HepG2 (cell line): ENCODE measurements around the gene CBL. TPM values are rescaled to one million over a fixed set of nuclear protein-coding genes. Genes with fewer than 3 reads are reported as not detected.
A peak's percentile ranks its signal among the peaks of the same experiment; 100 is the strongest.

Experiments used
- HOXA3 ChIP-seq: sonication (generic); formaldehyde crosslinking; IDR thresholded peaks from 2 replicates; pipeline ENCODE4 v1.5.0; 2020; ENCODE audit warnings: missing genetic modification reagents
- SNAPC4 ChIP-seq: sonication (generic); formaldehyde crosslinking; IDR thresholded peaks from 2 replicates; pipeline ENCODE4 v1.4.0; 2020; ENCODE audit warnings: mild to moderate bottlenecking, missing genetic modification reagents
- ZFP37 ChIP-seq: sonication (generic); formaldehyde crosslinking; IDR thresholded peaks from 2 replicates; pipeline ENCODE4 v1.4.0; 2020; ENCODE audit warnings: missing genetic modification reagents, borderline replicate concordance
- ZMYM3 ChIP-seq: sonication (generic); formaldehyde crosslinking; IDR thresholded peaks from 2 replicates; pipeline ENCODE4 v1.5.1; 2020; ENCODE audit warnings: mild to moderate bottlenecking, missing genetic modification reagents
- ZNF746 ChIP-seq: sonication (generic); formaldehyde crosslinking; IDR thresholded peaks from 2 replicates; pipeline ENCODE4 v1.8.0; 2022; ENCODE audit warnings: mild to moderate bottlenecking, missing genetic modification reagents
- polyA plus RNA-seq, 8 experiments: library from polyadenylated mRNA; depleted of rRNA in 3 of 8; stranded (reverse) in 7 of 8; unstranded in 1 of 8; fragments of >200 nt; fragmentation: Illumina TruSeq in 4 of 8; extraction: Trizol in 4 of 8; gene quantifications; 2 replicates each; pipeline versions ENCODE4 v1.2.1 to v1.2.3, GENCODE V29; 2011 to 2016; ENCODE audit warnings: low read depth in 4 of 8, missing spikeins in 1 of 8, mixed read lengths in 1 of 8; ENCODE audit not compliant: insufficient read depth in 1 of 8
- total RNA-seq, 5 experiments: library from RNA; depleted of rRNA; stranded (reverse); fragments of >200 nt; fragmentation: Illumina TruSeq; extraction: Trizol; gene quantifications; 2 replicates each; pipeline ENCODE4 v1.2.3, GENCODE V29; 2016; ENCODE audit warnings: low read depth in 1 of 5
- TF ChIP-seq, protein P1 (sequence below): sonication (generic); formaldehyde crosslinking; conservative IDR thresholded peaks from 2 replicates; pipeline ENCODE4 v1.4.0; 2020; ENCODE audit warnings: missing genetic modification reagents
- TF ChIP-seq, protein P2 (sequence below): sonication (generic); formaldehyde crosslinking; IDR thresholded peaks from 2 replicates; pipeline ENCODE4 v1.9.0; 2021; ENCODE audit warnings: missing genetic modification reagents, mild to moderate bottlenecking, borderline replicate concordance

The CBL gene
- total and polyA plus RNA-seq, 2 of the 13 experiments (the other 11 are each of a cell fraction or from before 2014, with no cell fraction given): 6.6 to 7.4 TPM

GRCh38 chr11:119347242-119347641, 141.1 kb downstream of the CBL start (continued):
- TF ChIP-seq, protein P1, sequence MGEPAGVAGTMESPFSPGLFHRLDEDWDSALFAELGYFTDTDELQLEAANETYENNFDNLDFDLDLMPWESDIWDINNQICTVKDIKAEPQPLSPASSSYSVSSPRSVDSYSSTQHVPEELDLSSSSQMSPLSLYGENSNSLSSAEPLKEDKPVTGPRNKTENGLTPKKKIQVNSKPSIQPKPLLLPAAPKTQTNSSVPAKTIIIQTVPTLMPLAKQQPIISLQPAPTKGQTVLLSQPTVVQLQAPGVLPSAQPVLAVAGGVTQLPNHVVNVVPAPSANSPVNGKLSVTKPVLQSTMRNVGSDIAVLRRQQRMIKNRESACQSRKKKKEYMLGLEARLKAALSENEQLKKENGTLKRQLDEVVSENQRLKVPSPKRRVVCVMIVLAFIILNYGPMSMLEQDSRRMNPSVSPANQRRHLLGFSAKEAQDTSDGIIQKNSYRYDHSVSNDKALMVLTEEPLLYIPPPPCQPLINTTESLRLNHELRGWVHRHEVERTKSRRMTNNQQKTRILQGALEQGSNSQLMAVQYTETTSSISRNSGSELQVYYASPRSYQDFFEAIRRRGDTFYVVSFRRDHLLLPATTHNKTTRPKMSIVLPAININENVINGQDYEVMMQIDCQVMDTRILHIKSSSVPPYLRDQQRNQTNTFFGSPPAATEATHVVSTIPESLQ (CRISPR knock-in tag): no peak
- TF ChIP-seq ZNF746 (no peak), SNAPC4 (CRISPR knock-in tag) (no peak), ZFP37 (CRISPR knock-in tag) (no peak), HOXA3 (CRISPR knock-in tag) (no peak), ZMYM3 (CRISPR knock-in tag) (peak; percentile 81)
- TF ChIP-seq, protein P2, sequence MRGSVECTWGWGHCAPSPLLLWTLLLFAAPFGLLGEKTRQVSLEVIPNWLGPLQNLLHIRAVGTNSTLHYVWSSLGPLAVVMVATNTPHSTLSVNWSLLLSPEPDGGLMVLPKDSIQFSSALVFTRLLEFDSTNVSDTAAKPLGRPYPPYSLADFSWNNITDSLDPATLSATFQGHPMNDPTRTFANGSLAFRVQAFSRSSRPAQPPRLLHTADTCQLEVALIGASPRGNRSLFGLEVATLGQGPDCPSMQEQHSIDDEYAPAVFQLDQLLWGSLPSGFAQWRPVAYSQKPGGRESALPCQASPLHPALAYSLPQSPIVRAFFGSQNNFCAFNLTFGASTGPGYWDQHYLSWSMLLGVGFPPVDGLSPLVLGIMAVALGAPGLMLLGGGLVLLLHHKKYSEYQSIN: no peak
